GM12875 (cell line): ENCODE measurements around the gene OSCP1.

ENCODE experiments used
- H3K4me3 ChIP-seq: one replicate; pipeline ENCODE4 v1.5.1; 2011; ENCODE audit warnings: low read depth, low read length, control low read depth
- TF ChIP-seq, protein P1 (sequence below): IDR thresholded peaks from 2 replicates; pipeline ENCODE4 v1.5.1; 2011; ENCODE audit warnings: low read depth, mild to moderate bottlenecking, control low read depth, inconsistent platforms, low read length, moderate library complexity, borderline replicate concordance; ENCODE audit not compliant: insufficient read depth

OSCP1 gene

DNA sequence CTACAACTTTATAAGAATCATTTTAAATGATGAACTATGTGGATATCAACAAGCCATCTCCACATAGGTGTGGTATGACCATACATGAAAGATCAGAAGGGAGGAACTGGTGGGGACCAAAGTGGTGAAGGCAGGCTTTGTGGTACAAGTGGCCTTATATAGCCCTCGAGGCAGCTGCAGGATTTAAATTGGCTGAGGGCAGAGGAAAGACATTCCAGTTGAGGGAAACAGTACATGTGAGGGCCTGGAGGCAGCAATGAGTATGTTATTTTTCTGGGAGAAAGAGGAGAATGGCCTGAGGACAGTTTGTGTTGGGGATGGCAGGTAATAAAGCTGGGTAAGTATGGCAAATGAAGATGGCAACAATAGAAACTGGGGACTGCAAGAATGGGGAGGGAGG lies 17.1 kb downstream of the OSCP1 start:
- H3K4me3 ChIP-seq = no peak overlapping the region
- TF ChIP-seq, protein P1, sequence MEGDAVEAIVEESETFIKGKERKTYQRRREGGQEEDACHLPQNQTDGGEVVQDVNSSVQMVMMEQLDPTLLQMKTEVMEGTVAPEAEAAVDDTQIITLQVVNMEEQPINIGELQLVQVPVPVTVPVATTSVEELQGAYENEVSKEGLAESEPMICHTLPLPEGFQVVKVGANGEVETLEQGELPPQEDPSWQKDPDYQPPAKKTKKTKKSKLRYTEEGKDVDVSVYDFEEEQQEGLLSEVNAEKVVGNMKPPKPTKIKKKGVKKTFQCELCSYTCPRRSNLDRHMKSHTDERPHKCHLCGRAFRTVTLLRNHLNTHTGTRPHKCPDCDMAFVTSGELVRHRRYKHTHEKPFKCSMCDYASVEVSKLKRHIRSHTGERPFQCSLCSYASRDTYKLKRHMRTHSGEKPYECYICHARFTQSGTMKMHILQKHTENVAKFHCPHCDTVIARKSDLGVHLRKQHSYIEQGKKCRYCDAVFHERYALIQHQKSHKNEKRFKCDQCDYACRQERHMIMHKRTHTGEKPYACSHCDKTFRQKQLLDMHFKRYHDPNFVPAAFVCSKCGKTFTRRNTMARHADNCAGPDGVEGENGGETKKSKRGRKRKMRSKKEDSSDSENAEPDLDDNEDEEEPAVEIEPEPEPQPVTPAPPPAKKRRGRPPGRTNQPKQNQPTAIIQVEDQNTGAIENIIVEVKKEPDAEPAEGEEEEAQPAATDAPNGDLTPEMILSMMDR = no peak

DNA sequence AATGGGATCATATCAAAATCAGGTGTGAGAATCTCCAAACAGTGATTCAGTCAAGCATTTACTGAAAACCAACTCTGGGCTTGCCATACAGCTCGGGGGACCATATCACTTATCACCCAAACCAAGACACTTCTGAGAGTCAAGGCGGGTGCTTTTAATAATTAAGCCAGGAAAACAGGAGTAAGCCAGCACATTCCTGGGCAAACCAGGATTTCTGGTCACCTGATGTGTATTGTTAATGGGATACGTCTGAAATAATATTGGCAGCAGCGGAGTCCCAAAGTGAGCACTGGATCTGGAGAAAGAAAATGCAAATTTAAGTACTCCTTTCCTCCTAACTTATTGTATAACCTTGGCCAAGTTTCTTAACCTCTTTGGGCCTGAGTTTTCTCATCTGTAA lies 17.6 kb downstream of the OSCP1 start:
- H3K4me3 ChIP-seq = no peak overlapping the region
- TF ChIP-seq, protein P1 = no peak

DNA sequence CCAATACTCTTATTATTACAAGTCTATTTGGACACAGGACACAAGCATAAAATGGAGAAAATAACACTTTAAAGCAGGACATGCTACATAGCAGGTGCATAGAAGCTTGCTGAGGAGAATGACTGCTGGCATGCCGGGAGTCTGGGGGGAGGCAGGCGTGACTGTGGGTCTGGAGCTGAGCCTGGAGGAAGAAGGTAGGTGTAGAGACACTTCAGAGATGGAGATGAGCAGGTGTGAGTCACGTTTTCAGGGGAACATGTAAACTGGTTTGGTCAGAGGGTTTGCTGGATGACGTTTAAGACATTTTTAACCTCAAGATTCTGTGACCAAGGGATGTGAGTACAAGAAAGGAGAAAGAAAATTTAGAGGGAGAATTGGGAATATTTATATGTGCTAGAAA lies 24.5 kb downstream of the OSCP1 start:
- TF ChIP-seq, protein P1 = no peak
- no peak overlapping the region for H3K4me3 ChIP-seq

DNA sequence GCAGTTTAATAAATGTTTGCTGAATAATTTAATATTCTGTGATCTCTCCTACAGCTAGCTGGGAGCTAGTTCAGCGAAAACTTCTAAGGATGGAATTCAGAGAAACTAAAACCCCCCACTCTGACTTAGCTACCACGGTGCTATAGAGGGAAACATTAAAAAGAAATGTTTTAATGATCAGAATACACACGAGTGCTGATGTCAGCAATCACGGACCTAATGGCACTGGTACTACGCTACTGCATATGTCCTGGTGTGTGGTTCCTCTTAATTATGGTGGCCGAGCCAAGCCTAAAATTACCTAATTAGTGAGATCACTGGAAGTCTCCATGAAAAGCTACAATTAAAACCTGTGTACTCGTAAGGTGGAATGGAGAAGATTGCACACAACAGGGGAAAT lies 28.6 kb downstream of the OSCP1 start:
- TF ChIP-seq, protein P1 = no peak
- H3K4me3 ChIP-seq = no peak overlapping the region

DNA sequence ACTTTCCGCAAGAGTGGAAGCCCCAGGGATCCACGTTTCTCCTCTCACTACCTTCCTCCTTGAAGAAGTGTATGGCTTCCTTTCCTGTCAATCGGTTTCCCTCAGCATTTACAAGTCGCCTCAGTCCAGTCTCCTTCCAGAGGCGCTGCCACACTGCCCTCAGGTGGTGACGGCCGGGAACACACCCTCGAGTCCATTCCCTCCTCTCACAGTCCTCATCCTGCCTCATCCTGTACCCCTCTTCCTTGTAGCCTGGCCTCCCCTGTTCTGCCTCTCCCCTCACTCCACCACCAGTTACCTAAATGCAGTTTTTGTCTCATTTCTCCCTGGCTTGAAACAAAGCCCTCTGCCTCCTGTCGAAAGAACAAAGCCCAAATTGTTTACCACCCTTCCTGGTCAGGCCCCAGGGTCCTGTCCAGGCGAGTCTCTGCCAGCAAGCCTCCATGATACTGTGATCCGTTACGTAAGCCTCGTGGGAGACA lies 29.4 kb downstream of the OSCP1 start:
- TF ChIP-seq, protein P1 = peak; percentile 93
- no peak overlapping the region for H3K4me3 ChIP-seq

DNA sequence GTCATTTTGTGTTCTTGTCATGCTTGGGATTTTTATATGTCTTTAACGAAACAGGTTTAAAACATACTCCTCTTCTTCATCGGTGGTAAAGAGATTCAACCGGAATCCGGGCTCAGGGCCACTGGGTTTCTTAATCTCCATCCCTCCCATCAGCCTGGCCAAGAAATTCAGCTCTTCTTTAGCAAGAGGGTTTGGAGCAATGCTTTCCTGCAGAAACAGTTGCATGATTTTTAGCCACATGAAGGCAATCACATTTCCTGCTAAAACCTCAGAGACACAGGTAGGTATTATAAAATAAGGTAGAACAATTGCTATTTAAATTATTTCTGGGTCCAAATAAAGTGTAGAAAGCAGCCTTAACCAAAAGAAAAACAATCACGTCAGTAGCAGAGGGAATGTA lies 29.8 kb downstream of the OSCP1 start:
- TF ChIP-seq, protein P1 = no peak
- no peak overlapping the region for H3K4me3 ChIP-seq

DNA sequence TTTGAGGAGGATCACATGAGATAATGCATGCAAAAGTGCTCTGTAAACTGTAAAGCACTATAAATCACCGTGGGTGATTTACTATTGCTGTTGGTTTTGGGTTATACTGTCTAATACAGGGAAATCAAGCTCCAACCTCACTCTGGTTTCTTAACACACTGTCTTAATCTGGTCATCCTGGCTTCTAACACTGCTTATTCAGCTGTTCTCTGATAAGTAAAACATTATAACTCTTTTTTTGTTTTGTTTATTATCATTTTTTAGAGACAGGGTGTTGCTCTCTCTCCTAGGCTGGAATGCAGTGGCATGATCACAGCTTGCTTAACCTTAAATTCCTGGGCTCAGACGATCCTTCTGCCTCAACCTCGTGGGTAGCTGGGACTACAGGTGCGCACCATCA lies 30.7 kb downstream of the OSCP1 start:
- TF ChIP-seq, protein P1 = no peak
- H3K4me3 ChIP-seq = no peak overlapping the region
